NK-92 (cell line): ENCODE data around the gene LCP2.

ENCODE experiments used
- DNase-seq: peaks from one replicate; lab custom pipeline; 2025; ENCODE audit not compliant: unreplicated experiment; lab: John Stamatoyannopoulos, UW

The LCP2 gene

GRCh38 chr5:170276140-170276539 lies 21.4 kb downstream of the LCP2 start:
- no peak for DNase-seq

- DNase-seq = no peak
Measured at GRCh38 chr5:170275376-170275994, 22.1 kb downstream of the LCP2 start.

- no peak for DNase-seq
Measured at GRCh38 chr5:170273968-170274710, 23.4 kb downstream of the LCP2 start.

GRCh38 chr5:170270293-170271069 lies 27.1 kb downstream of the LCP2 start:
- no peak for DNase-seq

- DNase-seq = no peak
Measured at GRCh38 chr5:170269579-170269978, 28.0 kb downstream of the LCP2 start.

GRCh38 chr5:170268884-170269283 lies 28.7 kb downstream of the LCP2 start:
- DNase-seq = no peak

GRCh38 chr5:170268153-170268689 lies 29.4 kb downstream of the LCP2 start:
- no peak for DNase-seq

- peak; percentile 19 for DNase-seq
Measured at GRCh38 chr5:170267431-170268152, 30.0 kb downstream of the LCP2 start.

- DNase-seq = no peak
Measured at GRCh38 chr5:170266570-170267381, 30.8 kb downstream of the LCP2 start.

- DNase-seq = no peak
Measured at GRCh38 chr5:170265522-170265921, 32.1 kb downstream of the LCP2 start.

GRCh38 chr5:170263906-170264305 lies 33.7 kb downstream of the LCP2 start:
- no peak for DNase-seq

GRCh38 chr5:170262061-170263045 lies 35.2 kb downstream of the LCP2 start:
- DNase-seq = no peak

- DNase-seq = no peak
Measured at GRCh38 chr5:170261528-170262043, 36.0 kb downstream of the LCP2 start.

GRCh38 chr5:170257370-170257769 lies 40.2 kb downstream of the LCP2 start:
- DNase-seq = no peak

GRCh38 chr5:170256571-170256970 lies 41.0 kb downstream of the LCP2 start:
- no peak for DNase-seq

GRCh38 chr5:170254056-170254455 lies 43.5 kb downstream of the LCP2 start:
- DNase-seq = no peak

- no peak for DNase-seq
Measured at GRCh38 chr5:170252720-170253350, 44.7 kb downstream of the LCP2 start.

GRCh38 chr5:170252109-170252508 lies 45.5 kb downstream of the LCP2 start:
- DNase-seq = no peak
